ENCODE results near the gene ABCA2. TPM values are rescaled to one million over a fixed set of nuclear protein-coding genes. Genes with fewer than 3 reads are reported as not detected.
"Not testable (repeated sequence)": the region's sequence is repeated elsewhere in the genome, so short reads cannot be mapped to it uniquely, and the experiment has no call there.

ABCA2 gene
- total RNA-seq, 1 experiment from 2014 or later = 22.6 TPM

DNA sequence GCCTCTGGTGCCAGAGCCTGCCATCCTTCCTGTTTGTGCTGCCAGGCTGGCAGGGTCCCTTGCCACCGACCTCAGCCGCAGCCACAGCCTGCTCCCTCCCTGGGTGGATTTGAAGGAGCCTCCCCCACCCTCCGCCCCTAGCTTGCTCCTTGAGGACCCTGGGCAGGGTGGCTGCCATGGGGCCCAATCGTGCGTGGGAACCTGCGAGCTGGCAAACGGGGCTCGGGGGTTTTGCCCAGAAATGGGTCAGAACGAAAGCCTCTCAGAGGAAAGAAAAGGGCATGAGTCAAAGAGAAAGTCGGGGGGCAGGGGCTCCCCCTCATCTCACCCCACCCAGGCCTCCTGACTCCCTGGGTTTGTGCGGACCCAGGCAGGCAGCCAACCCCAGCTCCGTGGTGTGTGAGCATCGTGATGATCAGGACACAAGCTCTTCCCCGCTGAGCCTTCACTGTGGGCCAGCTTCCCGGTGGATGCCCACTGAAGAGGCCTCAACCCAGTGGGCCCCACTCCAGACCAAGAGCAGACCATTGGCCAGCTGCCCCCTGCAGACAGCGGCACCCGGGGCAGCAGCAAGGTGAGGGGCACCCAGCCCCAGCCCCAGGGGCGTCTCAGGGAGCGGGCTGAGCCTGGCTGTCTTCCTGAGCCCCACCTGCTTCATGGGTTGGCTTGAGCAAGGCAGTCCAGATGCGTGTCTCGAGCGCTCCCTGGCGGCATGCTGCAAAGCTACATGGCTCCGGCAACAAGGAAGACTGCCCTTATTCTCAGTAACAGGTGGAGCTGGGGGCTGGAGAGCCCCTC is 6.9 kb upstream of the ABCA2 start:
- H3K4me1 Mint-ChIP-seq (ENCODE audit: low read depth, unreplicated experiment) = no peaks in the 10 kb centered on the region
- H3K9me3 Mint-ChIP-seq (ENCODE audit: unreplicated experiment) = no peaks in the 10 kb centered on the region
- ChIA-PET CTCF (interaction anchor here (0.5 to 2.4 kb wide), 30 partner anchors 8 to 246 kb away, joined by 3 to 42 read pairs (median 4); partner anchors contain the start of genes AJM1, CLIC3, MAN1B1 and NPDC1), POLR2A (no interaction called here)
- peak; percentile 84 to 87 for DNase-seq
- H3K36me3 ChIP-seq (ENCODE audit: control insufficient read depth, insufficient read depth, low read length) = no peaks in the 10 kb centered on the region
- BruUV-seq (replicated peaks) = no TSS peak
- peaks cover 6% of the 10 kb centered on the region for H3K4me1 ChIP-seq
- H3K4me3 ChIP-seq (ENCODE audit: low read depth, low read length) = no peak overlapping the region
- no peak overlapping the region for H3K27ac Mint-ChIP-seq (ENCODE audit: unreplicated experiment)
- no peaks in the 10 kb centered on the region for H3K27me3 Mint-ChIP-seq (ENCODE audit: insufficient read depth, unreplicated experiment)
- H3K36me3 Mint-ChIP-seq (ENCODE audit: insufficient read depth, unreplicated experiment) = peaks cover 23% of the 10 kb centered on the region
- intact Hi-C loops (cut with micrococcal nuclease; ENCODE audit: unreplicated experiment) = loop anchor here (1.0 to 2.0 kb wide), 2 partner anchors 192 to 248 kb away; partner anchors contain the start of gene AJM1
- no peaks in the 10 kb centered on the region for H3K27me3 ChIP-seq (replicated peaks; ENCODE audit: control insufficient read depth, insufficient read depth, low read length)
- TF ChIP-seq, protein P1, sequence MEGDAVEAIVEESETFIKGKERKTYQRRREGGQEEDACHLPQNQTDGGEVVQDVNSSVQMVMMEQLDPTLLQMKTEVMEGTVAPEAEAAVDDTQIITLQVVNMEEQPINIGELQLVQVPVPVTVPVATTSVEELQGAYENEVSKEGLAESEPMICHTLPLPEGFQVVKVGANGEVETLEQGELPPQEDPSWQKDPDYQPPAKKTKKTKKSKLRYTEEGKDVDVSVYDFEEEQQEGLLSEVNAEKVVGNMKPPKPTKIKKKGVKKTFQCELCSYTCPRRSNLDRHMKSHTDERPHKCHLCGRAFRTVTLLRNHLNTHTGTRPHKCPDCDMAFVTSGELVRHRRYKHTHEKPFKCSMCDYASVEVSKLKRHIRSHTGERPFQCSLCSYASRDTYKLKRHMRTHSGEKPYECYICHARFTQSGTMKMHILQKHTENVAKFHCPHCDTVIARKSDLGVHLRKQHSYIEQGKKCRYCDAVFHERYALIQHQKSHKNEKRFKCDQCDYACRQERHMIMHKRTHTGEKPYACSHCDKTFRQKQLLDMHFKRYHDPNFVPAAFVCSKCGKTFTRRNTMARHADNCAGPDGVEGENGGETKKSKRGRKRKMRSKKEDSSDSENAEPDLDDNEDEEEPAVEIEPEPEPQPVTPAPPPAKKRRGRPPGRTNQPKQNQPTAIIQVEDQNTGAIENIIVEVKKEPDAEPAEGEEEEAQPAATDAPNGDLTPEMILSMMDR (IDR thresholded peaks at IDR 0.05; ENCODE audit: insufficient read depth in 1 of 2, low read depth in 1 of 2, low read length in 1 of 2, severe bottlenecking in 1 of 2, unreplicated experiment in 1 of 2) = peak; percentile 91 to 95
- H3K9me3 ChIP-seq = no peaks in the 10 kb centered on the region
- H3K4me3 Mint-ChIP-seq (ENCODE audit: unreplicated experiment) = no peak overlapping the region

DNA sequence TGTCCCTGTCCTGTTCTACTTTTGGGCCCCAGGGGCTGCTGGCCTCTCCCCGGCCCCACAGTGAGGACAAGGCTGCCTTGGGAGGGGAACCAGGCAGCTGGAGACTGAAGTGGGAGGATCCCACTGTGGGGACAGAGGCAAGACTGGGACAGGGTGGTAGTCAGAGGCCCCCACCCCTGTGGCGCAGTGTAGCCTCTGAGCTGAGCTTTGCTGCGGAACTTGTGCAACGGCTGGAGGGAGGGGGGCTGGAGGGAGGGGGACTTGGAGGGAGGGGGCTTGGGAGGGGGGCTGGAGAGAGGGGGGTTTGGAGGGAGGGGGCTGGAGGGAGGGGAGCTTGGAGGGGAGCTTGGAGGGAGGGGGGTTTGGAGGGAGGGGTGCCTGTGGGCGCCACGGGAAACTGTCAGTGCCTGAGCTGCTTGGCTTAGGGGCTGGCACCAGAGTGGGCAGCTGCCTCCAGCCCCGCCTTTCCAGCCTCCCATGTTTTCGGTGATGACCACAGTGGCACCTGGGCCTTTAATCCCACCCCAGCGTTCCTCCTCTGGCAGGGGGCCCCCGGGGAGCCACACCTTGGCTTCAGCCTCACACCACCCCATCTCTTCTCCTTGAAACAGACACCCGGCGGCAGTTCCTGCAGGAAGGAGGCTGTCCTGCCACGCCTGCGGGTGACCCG is 6.1 kb upstream of the ABCA2 start:
- ChIA-PET POLR2A (no interaction called here), CTCF (interaction anchor here (0.5 to 2.4 kb wide), 21 partner anchors 9 to 235 kb away, joined by 3 to 42 read pairs (median 7); partner anchors contain the start of genes AJM1, CLIC3, MAN1B1 and NPDC1)
- H3K4me1 ChIP-seq = peaks cover 14% of the 10 kb centered on the region
- no peaks in the 10 kb centered on the region for H3K9me3 ChIP-seq
- peaks cover 28% of the 10 kb centered on the region for H3K36me3 Mint-ChIP-seq (ENCODE audit: insufficient read depth, unreplicated experiment)
- no peak overlapping the region for H3K4me3 ChIP-seq (ENCODE audit: low read depth, low read length)
- intact Hi-C loops (cut with micrococcal nuclease; ENCODE audit: unreplicated experiment) = loop anchor here (2.0 kb wide), 1 partner anchor 191 kb away; the partner anchor contains the start of gene AJM1
- H3K9me3 Mint-ChIP-seq (ENCODE audit: unreplicated experiment) = no peaks in the 10 kb centered on the region
- H3K27ac Mint-ChIP-seq (ENCODE audit: unreplicated experiment) = no peak overlapping the region
- no peaks in the 10 kb centered on the region for H3K27me3 Mint-ChIP-seq (ENCODE audit: insufficient read depth, unreplicated experiment)
- H3K27me3 ChIP-seq (replicated peaks; ENCODE audit: control insufficient read depth, insufficient read depth, low read length) = no peaks in the 10 kb centered on the region
- TF ChIP-seq, protein P1 (IDR thresholded peaks at IDR 0.05; ENCODE audit: insufficient read depth in 1 of 2, low read depth in 1 of 2, low read length in 1 of 2, severe bottlenecking in 1 of 2, unreplicated experiment in 1 of 2) = no peak
- DNase-seq = no peak
- H3K36me3 ChIP-seq (ENCODE audit: control insufficient read depth, insufficient read depth, low read length) = no peaks in the 10 kb centered on the region
- no TSS peak for BruUV-seq (replicated peaks)
- H3K4me3 Mint-ChIP-seq (ENCODE audit: unreplicated experiment) = no peak overlapping the region
- H3K4me1 Mint-ChIP-seq (ENCODE audit: low read depth, unreplicated experiment) = no peaks in the 10 kb centered on the region

DNA sequence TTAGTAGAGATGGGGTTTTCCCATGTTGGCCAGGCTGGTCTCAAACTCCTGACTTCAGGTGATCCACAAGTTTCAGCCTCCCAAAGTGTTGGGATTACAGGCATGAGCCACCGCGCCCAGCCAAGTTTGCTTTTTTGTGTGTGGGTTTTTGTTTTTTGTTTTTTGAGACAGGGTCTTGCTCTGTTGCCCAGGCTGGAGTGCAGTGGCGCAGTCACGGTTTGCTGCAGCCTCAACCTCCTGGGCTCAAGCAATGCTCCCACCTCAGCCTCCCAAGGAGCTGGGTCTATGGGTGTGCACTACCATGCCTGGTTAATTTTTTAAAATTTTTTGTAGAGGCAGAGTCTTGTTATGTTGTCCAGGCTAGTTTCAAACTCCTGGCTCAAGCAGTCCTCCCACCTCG is 5.4 kb upstream of the ABCA2 start:
- peaks cover 20% of the 10 kb centered on the region for H3K4me1 ChIP-seq
- BruUV-seq (replicated peaks); H3K9me3 ChIP-seq; POLR2A ChIA-PET; H3K4me1 Mint-ChIP-seq (ENCODE audit: low read depth, unreplicated experiment); H3K36me3 ChIP-seq (ENCODE audit: control insufficient read depth, insufficient read depth, low read length); intact Hi-C loops (cut with micrococcal nuclease; ENCODE audit: unreplicated experiment); H3K4me3 ChIP-seq (ENCODE audit: low read depth, low read length); H3K27me3 ChIP-seq (replicated peaks; ENCODE audit: control insufficient read depth, insufficient read depth, low read length); H3K9me3 Mint-ChIP-seq (ENCODE audit: unreplicated experiment); H3K4me3 Mint-ChIP-seq (ENCODE audit: unreplicated experiment); DNase-seq; H3K27me3 Mint-ChIP-seq (ENCODE audit: insufficient read depth, unreplicated experiment); H3K27ac Mint-ChIP-seq (ENCODE audit: unreplicated experiment): not testable (repeated sequence)
- H3K36me3 Mint-ChIP-seq (ENCODE audit: insufficient read depth, unreplicated experiment) = peaks cover 22% of the 10 kb centered on the region
- CTCF ChIA-PET = interaction anchor here (0.7 to 1.8 kb wide), 2 partner anchors 97 to 189 kb away, joined by 3 to 8 read pairs; no protein-coding TSS in a partner anchor

Measured in Caco-2 (cell line).